A673 (cell line): Measurements from ENCODE around the gene B4GALT4. TPM values are rescaled to one million over a fixed set of nuclear protein-coding genes. Genes with fewer than 3 reads are reported as not detected.
"Not testable (repeated sequence)": the region's sequence is repeated elsewhere in the genome, so short reads cannot be mapped to it uniquely, and the experiment has no call there.

Source experiments
- BruUV-seq: library from RNA; stranded (reverse); fragments of 400-500 nt; replicated peaks from 2 replicates; lab custom pipeline; 2021; lab: Mats Ljungman, UMichigan
- CTCF ChIA-PET: fragments of 300-600 bp; sonication (Branson Sonifier 250); formaldehyde crosslinking; loops from one replicate; lab custom pipeline; 2022; ENCODE audit warnings: antibody characterized with exemption; lab: Charles Lee
- POLR2A ChIA-PET: fragments of 300-600 bp; sonication (Branson Sonifier 250); formaldehyde crosslinking; loops from one replicate; lab custom pipeline; 2022; ENCODE audit warnings: antibody characterized with exemption; ENCODE audit not compliant: low non-redundant PET; lab: Charles Lee
- DNase-seq: peaks from one replicate; pipeline ENCODE4 v3.0.0-alpha.2; 2015; ENCODE audit warnings: low spot score
- H3K27ac ChIP-seq: fragments of 200-600 bp; sonication (generic); 2 replicates; pipeline ENCODE4 v1.5.1; 2016; ENCODE audit warnings: mixed run types, low read depth, mild to moderate bottlenecking, mixed read lengths, antibody characterized with exemption, low read length; ENCODE audit not compliant: poor library complexity, severe bottlenecking
- H3K27me3 ChIP-seq: fragments of 200-600 bp; sonication (generic); replicated peaks from 2 replicates; pipeline ENCODE4 v1.6.1; 2017; ENCODE audit warnings: mixed run types, low read depth, mild to moderate bottlenecking, mixed read lengths, antibody characterized with exemption, low read length; ENCODE audit not compliant: insufficient read depth, poor library complexity
- H3K36me3 ChIP-seq: fragments of 200-600 bp; sonication (generic); 2 replicates; pipeline ENCODE4 v1.6.1; 2016; ENCODE audit warnings: mixed run types, mild to moderate bottlenecking, mixed read lengths, antibody characterized with exemption, low read length; ENCODE audit not compliant: insufficient read depth, poor library complexity, severe bottlenecking
- H3K4me1 ChIP-seq: fragments of 200-600 bp; sonication (generic); 2 replicates; pipeline ENCODE4 v1.6.1; 2017; ENCODE audit warnings: mixed run types, mild to moderate bottlenecking, mixed read lengths, antibody characterized with exemption, low read length; ENCODE audit not compliant: insufficient read depth, poor library complexity, severe bottlenecking
- H3K4me3 ChIP-seq: fragments of 200-600 bp; sonication (generic); 2 replicates; pipeline ENCODE4 v1.5.1; 2016; ENCODE audit warnings: low read depth, mixed run types, mild to moderate bottlenecking, mixed read lengths, low read length; ENCODE audit not compliant: poor library complexity, severe bottlenecking
- H3K9me3 ChIP-seq: fragments of 200-600 bp; sonication (generic); 2 replicates; pipeline ENCODE4 v1.6.1; 2016; ENCODE audit warnings: mixed run types, low read depth, mild to moderate bottlenecking, mixed read lengths, antibody characterized with exemption, low read length; ENCODE audit not compliant: poor library complexity, severe bottlenecking
- EZH2 ChIP-seq: fragments of 200-600 bp; sonication (generic); IDR thresholded peaks from 2 replicates; pipeline ENCODE4 v1.6.1; 2017; ENCODE audit warnings: borderline replicate concordance, low read depth, mild to moderate bottlenecking, mixed read lengths, antibody characterized with exemption, low read length; ENCODE audit not compliant: poor library complexity, severe bottlenecking
- intact Hi-C: fragments of 100-400 bp; cut with micrococcal nuclease; formaldehyde crosslinking; loops from one replicate; pipeline ENCODE4 v1.10.0; 2022; ENCODE audit not compliant: unreplicated experiment
- total RNA-seq: library from RNA; stranded (reverse); gene quantifications from 2 replicates; pipeline ENCODE4 v1.2.3, GENCODE V29; 2021
- TF ChIP-seq, protein P1 (sequence below): fragments of 300-800, 200-600 bp; sonication (generic); conservative IDR thresholded peaks from 2 replicates; pipeline ENCODE4 v1.5.1; 2017; ENCODE audit warnings: low read depth, mild to moderate bottlenecking, antibody characterized with exemption, low read length, moderate library complexity, mixed read lengths

The B4GALT4 gene
- total RNA-seq, 1 experiment from 2014 or later: 10.8 TPM

GRCh38 chr3:119279584-119280243 lies 39.0 kb upstream of the B4GALT4 start:
- Histone ChIP-seq H3K9me3 (peaks cover 7% of the 10 kb centered on the region), H3K4me1 (no peaks in the 10 kb centered on the region), H3K36me3 (no peaks in the 10 kb centered on the region), H3K4me3 (no peak overlapping the region), H3K27ac (no peak overlapping the region), H3K27me3 (no peaks in the 10 kb centered on the region)
- no peak for TF ChIP-seq EZH2
- TF ChIP-seq, protein P1, sequence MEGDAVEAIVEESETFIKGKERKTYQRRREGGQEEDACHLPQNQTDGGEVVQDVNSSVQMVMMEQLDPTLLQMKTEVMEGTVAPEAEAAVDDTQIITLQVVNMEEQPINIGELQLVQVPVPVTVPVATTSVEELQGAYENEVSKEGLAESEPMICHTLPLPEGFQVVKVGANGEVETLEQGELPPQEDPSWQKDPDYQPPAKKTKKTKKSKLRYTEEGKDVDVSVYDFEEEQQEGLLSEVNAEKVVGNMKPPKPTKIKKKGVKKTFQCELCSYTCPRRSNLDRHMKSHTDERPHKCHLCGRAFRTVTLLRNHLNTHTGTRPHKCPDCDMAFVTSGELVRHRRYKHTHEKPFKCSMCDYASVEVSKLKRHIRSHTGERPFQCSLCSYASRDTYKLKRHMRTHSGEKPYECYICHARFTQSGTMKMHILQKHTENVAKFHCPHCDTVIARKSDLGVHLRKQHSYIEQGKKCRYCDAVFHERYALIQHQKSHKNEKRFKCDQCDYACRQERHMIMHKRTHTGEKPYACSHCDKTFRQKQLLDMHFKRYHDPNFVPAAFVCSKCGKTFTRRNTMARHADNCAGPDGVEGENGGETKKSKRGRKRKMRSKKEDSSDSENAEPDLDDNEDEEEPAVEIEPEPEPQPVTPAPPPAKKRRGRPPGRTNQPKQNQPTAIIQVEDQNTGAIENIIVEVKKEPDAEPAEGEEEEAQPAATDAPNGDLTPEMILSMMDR: no peak
- intact Hi-C loops: loop anchor here (5.0 kb wide), 2 partner anchors 108 to 403 kb away; no protein-coding TSS in a partner anchor
- no peak for DNase-seq
- CTCF ChIA-PET: no interaction called here
- POLR2A ChIA-PET: no interaction called here
- BruUV-seq: no TSS peak

DNA sequence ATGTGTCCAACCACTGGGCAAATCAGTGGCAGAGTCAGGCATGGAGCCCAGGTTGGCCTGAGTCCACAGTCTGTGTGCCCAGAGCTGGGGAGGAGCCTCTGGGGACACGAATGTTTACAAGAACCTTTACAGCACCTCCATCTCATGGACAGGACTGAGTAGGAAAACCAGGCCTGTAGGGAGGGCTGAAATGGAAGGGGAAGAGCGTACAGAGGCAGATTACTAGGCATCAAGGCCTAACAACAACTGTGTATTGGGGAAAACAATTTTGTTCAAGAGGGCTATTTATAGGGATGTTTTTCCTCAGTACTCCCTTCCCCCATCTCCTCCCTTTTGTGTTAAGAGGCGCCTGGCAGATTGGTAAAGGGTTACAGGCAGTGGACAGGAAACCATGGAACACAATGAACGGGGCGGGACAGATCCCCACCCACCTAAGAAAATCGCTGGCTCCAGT lies 38.5 kb upstream of the B4GALT4 start:
- intact Hi-C loops: loop anchor here (5.0 kb wide), 2 partner anchors 108 to 403 kb away; no protein-coding TSS in a partner anchor

DNA sequence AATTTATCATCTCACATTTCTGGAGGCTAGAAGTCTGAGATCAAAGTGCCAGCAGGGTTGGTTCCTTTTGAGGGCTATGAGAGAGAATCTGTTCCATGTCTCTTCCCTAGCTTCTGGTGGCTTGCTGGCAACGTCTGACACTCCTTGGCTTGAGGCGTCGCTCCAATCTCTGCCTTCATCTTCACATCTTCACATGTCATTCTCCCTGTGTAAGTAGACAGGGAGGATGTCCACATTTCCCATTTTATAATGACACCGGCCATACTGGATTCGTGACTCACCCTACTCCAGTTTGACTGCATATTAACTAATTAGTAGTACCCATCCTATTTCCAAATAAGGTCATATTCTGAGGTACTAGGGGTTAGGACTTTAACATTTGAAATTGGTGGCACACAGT lies 36.0 kb upstream of the B4GALT4 start:
- intact Hi-C loops: loop anchor here (5.0 kb wide), 2 partner anchors 111 to 406 kb away; no protein-coding TSS in a partner anchor
- Histone ChIP-seq H3K36me3 (no peaks in the 10 kb centered on the region), H3K27me3 (no peaks in the 10 kb centered on the region), H3K27ac (no peak overlapping the region), H3K4me1 (no peaks in the 10 kb centered on the region), H3K4me3 (no peak overlapping the region), H3K9me3 (no peaks in the 10 kb centered on the region)
- CTCF ChIA-PET: no interaction called here
- BruUV-seq: no TSS peak
- TF ChIP-seq EZH2: no peak
- TF ChIP-seq, protein P1: no peak
- POLR2A ChIA-PET: no interaction called here
- DNase-seq: no peak

More for the DNA sequence above, 38.5 kb upstream of the B4GALT4 start:
- peaks cover 7% of the 10 kb centered on the region for H3K9me3 ChIP-seq
- H3K36me3 ChIP-seq: no peaks in the 10 kb centered on the region
- no TSS peak for BruUV-seq
- no peaks in the 10 kb centered on the region for H3K4me1 ChIP-seq
- H3K27me3 ChIP-seq: no peaks in the 10 kb centered on the region
- TF ChIP-seq, protein P1: no peak
- no peak for TF ChIP-seq EZH2
- H3K4me3 ChIP-seq: no peak overlapping the region
- no peak overlapping the region for H3K27ac ChIP-seq
- POLR2A ChIA-PET: no interaction called here
- CTCF ChIA-PET: no interaction called here
- DNase-seq: no peak

- H3K4me1 ChIP-seq, DNase-seq, CTCF ChIA-PET, POLR2A ChIA-PET, H3K27me3 ChIP-seq, intact Hi-C loops, H3K4me3 ChIP-seq, BruUV-seq, H3K36me3 ChIP-seq, H3K27ac ChIP-seq, H3K9me3 ChIP-seq: not testable (repeated sequence)
Measured at GRCh38 chr3:119270212-119270611, 29.5 kb upstream of the B4GALT4 start.
